ENCODE measurements around the gene MELK.

MELK gene

DNA sequence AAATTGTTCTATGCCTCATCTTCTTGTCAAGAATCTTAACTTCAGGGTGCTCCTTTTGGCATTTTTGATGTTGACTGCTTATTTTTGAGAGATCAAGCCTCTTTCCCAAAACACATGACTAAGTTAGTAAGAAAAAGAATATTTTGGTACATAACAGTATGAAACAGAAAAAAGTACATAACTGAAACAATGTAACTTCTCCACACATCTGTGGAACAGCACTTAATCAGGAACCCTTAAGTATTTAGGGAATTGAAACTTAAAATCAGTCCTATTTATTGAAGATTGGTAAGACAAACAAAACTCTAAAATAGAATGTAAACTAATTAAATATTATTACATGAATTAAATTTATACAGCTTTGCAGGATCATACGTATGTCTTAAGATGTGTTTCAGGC is 103.4 kb downstream of the MELK start:
- DNase-seq, result no peak

DNA sequence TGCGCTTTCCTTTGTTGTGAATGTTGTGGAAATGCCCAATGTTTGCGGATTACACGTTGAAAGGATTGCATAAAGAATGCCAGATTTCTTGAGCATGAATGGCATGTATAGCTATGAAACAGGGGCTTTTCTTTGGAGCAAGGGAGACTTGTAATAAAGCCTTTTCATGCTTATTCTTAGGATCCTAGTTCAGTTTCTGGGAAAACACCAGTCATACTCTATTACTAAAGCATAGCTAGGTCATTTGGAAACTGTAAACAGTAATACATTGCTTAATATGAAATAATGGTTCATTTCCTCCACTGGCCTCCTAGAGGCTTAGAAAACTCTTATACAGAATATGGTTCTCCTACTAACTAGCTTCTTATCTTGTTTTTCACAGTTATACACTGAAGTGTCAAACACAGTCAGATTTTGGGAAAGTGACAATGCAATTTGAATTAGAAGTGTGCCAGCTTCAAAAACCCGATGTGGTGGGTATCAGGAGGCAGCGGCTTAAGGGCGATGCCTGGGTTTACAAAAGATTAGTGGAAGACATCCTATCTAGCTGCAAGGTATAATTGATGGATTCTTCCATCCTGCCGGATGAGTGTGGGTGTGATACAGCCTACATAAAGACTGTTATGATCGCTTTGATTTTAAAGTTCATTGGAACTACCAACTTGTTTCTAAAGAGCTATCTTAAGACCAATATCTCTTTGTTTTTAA is 104.2 kb downstream of the MELK start:
- DNase-seq, result no peak

DNA sequence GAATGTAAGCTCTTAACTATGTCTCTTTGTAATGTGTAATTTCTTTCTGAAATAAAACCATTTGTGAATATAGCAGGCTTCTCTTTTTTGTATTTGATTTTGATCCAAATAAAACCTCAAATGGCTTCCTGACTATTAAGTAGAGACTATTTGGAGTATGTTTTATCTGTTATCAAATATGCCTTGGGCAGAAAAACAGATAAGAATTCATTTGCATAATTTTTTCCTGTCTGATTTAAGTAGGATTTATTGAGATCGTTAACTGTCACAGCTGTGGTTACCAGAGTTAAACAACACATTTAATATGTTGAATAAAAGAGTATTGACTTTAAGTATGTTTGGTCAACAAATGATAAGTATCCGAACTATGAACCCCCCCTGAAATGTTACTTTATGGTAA is 104.9 kb downstream of the MELK start:
- no peak for DNase-seq

DNA sequence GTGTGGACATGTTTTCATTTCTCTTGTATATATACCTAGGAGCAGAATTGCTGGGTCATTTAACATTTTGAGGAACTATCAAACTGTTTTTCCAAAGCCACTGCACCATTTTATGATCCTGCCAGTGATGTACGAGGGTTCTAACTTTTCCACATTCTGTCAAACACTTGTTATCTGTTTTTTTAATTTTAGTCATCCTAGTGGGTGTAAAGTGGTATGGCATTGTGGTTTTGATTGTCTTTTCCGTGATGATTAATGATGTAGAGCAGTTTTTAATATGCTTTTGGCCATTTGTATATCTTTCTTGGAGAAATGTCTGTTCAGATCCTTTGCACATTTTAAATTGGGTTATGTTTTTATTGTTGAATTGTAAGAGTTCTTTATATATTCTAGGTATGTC is 107.0 kb downstream of the MELK start:
- DNase-seq, result no peak

DNA sequence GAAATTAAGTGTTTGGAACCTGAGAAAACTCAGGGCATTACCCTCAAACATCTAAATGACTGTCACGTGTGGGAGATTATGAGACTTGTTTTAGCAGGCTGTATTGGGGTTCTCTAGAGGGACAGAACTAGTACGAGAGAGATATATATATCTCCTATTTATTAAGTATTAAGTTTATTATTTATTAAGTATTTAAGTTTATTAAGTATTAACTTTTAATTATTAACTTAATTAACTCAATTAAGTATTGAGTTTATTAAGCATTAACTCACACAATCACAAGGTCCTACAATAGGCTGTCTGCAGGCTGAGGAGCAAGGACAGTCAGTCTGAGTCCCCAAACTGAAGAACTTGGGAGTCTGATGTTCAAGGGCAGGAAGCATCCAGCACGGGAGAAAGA is 113.8 kb downstream of the MELK start:
- DNase-seq, result no peak

DNA sequence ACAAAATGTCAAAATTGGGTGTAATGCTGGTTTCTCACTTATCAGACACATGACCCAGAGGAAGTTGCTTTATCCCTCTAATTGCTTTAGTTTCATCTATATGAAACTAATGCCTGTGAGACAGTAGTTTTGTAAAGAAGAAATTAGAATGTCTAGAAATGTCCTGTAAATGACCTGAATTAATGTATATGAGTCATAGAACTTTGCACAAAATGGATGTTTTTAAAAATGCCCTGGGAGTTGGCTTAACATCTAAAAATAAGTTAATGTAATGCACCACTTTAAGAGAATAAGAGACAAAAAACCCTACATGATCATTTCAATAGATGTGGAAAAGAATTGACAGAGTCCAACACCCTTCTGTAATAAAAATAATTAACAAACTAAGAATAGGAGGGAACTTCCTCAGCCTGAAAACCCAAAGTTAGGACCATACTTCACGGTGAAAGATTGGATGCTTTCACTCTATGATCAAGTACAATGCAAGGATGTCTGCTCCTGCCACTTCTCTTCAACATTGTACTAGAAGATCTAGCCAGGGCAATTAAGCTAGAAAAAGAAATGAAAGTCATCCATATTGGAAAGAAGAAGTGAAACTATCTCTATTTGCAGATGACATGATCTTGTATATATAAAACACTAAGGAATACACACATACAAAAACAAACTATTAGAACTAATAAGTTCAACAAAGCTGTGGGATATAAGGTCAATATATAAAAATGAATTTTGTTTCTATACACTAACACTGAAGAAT is 117.9 kb downstream of the MELK start:
- no peak for DNase-seq

DNA sequence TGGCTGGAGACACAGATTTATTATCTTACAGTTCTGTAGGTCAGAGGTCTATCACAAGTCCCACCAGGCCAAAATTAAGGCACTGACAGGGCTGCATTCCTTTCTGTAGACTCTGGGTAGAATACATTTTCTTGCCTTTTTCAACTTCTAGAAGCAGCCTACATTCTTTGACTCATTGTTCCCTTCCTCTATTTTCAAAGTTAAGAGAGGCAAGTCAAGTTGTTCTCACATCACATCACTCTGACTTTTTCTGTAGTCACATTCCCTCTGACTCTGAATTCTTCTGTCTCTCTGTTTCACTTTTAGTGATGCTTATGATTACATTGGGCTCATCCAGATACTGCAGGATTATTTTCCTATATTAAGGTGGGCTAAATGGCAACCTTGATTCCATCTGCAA is 119.0 kb downstream of the MELK start:
- no peak for DNase-seq

DNA sequence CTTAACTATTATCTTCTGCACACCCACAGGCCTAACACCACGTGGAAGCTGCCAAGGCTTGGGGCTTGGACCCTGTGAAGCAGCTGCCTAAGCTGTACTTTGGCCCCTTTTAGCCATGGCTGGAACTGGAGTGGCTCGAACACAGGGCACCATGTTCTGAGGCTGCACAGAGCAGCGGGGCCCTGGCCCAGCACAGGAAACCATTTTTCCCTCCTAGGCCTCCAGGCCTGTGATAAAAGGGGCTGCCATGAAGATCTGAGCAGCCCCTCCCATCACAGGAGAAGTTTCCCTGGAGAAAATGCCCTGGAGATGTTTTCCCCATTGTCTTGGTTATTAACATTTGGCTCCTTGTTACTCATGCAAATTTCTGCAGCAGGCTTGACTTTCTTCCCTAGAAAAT is 126.3 kb downstream of the MELK start:
- no peak for DNase-seq

DNA sequence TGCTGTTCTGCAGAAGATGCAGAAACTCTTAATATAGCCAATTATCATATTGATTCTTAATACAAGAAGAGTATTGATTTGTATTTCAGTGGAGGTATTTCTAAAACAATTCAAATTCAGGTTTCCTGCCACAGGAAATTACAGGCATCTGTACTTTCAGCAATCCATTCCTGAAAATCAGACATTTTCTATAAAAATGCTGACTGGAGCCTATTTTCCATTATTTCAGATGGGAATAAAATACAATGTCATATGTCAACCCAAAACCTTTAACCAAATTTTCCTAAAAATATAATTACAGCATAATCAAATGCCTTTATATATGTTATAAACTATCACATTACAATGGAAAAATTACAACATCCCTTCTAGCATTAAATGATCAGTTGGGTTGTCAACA is 131.5 kb downstream of the MELK start:
- no peak for DNase-seq

DNA sequence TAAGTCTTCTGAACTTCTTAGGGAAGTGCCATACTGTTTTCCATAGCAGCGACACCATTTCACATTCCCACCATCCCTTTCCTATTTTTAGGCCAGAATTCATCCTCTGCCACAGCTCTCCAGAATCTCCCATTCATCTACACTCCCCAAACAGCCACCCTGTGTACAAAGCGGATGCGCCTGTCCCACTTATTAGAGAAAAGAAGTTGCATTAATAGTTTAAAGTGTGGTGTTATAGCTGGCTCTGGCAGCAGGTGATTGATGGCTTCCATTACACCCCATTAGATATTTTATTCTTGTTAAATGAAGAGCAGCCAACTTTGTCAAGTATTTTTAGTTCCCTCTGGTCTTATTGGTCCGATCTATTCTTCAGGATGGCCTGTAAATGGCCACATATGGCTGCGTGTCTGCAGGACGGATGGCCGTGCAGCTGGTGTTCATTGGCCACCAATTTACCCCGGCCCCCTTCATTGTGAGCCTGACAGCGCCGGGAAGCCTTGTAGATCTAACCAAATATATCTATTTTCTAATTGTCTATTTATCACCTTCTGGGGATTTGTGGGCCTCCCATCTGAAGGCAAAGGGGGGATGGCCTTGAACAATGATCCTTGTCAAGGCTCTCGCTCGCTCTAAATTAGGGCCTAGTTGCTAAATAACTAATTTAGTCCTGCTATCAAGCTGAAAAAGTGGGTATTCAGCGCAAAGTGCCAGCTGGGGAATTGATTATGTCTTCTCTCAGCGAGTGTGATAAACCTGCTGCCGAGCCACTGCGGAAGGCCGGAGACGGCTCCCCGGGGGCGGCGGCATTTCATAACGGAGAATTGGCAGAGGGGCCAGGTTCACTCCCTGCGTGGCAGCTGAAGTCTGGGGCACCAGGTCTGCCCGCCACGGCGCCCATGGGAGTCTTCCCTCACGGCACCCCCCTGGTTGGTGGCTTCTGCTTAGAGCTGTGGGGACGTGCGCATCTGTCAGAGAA is 141.1 kb downstream of the MELK start:
- no peak for DNase-seq

DNA sequence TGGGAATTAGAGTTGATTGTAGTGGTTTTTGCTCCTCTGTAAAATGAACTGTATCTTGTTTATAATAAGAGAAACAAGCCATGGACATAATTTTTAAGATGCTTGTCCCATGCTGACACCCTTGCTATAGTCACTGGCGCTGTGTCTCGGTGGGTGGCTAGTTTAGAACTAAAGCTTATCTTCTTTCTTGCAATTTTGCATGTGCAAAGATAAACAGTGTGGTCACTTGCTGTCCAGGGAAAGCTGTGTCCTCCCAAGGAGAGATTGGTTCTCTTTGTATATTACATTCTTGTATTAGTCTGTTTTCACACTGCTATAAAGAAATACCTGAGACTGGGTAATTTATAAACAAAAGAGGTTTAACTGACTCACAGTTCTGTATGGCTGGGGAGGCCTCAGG is 143.8 kb downstream of the MELK start:
- DNase-seq, result no peak

DNA sequence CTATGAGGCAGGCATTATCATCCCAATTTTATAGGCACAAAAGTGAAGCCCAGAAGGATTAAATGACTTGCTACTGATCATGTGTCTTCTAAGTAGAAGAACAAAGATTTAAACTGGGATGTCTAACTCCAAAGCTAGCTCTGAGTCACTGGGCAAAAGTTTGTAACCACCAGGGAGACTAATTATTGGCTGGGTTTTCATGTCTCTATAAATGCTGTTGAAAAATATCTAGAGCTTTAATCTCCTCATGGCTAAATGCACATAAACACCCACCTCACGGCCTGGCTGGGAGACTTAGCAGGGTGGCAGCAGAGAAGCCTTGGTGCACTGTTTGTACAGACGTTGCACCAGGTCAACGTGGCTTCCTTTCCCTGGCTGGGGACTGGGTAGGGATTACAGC is 144.6 kb downstream of the MELK start:
- no peak for DNase-seq

DNA sequence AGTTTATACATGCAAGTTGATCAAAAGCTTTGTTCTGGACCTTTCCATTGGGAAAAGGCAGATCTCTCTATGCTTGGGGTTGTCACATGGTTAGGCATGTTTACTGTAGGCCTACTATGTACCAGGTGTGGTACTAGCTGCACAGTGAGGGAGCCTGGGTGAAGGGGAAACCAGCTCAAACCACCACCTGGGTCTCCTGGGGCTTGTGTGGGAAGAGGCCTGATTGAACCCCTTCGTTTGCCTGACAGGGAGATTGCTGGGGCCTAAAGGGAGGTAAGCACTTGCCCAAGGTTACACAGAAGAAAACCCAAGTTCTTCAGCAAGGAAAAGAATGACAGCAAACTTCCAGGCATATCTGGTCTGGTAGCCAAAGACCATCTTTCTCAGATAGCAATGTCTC is 145.9 kb downstream of the MELK start:
- no peak for DNase-seq

DNA sequence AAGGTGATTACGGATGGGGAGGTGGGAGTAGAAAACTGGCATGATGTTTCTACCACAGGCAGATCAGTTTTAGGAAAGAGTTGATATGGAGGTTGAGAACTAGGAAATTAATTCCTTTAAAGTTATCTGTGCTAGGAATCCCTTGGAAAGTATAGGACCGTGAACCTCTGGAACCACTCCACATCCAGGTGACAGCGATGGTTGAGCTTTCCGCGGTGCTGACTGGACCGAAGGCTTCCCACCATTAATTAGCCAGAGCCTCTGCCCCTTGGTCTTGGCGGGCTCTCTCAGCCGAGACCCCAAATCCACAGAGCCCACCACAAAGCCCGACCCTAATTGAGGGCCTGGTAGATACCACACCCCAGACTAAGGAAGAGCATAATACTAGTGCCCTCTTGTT is 147.3 kb downstream of the MELK start:
- no peak for DNase-seq

DNA sequence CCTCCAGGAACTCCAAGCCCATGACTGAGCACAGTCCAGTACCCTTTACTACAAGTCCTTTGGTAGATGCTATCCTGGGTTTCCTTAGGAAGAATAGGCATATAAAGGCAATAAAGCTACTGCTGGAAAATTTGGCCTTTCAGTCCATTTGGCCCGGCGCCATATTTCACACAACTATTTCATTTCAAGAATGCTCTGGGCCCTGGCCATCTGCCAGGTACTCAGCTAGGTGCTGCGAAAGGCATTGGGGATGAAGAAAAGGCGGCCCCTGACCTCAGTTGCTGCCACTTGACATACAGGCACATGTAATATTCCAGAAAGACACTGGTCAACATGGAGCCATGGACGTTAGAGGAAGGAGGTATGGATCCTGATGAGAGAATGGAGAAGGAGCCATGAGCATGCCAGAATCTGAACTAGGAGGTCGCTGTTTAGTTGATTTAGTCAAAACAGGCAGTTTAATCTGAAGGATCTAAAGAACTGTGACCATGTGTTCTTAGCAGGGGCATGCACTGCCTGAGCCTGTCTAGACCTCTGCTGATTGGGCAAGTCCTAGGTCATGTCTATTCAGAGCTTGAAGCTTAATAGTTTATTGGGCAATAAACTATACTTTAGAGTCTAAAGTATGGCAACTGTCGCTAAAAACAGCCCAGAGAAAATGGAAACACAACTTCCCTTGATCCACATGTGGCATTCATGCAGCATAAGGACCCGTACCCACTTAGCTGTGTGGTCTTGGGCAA is 149.3 kb downstream of the MELK start:
- no peak for DNase-seq

DNA sequence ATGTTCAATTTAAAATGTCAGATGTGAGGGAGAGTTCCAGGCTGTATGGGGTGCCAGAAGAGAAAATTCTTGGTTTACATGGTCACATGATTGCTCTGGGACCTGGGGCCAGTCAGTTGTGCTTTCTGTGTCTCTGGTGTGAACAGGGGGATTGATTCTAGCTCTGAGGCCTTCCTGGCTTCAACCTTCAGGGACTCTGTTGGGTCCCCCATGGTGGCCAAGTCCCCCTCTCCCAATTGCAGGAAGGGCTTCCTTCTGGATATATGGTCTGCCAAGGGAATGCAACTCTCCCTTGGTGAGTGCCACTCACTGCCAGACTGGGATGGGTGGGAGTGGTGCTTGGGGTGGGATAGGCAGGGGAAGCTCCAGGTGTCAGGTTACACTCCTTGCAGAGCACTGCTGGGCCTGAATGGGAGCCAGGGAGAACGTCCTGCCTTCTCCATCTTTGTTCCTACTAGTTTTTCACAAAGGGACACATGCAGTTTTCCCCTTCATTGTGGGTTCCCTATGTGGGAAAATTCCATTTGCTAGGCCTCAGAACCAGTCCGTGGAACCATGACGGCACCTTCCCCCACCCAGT is 153.2 kb downstream of the MELK start:
- no peak for DNase-seq

Measured in C1 segment of cervical spinal cord (tissue), 14 donors.